ENCODE measurements around the gene PDE6B. TPM values are rescaled to one million over a fixed set of nuclear protein-coding genes. Genes with fewer than 3 reads are reported as not detected.

Gene PDE6B
- total and polyA plus RNA-seq, 4 donors: 1.1 to 4.0 (median 2.1) TPM

DNA sequence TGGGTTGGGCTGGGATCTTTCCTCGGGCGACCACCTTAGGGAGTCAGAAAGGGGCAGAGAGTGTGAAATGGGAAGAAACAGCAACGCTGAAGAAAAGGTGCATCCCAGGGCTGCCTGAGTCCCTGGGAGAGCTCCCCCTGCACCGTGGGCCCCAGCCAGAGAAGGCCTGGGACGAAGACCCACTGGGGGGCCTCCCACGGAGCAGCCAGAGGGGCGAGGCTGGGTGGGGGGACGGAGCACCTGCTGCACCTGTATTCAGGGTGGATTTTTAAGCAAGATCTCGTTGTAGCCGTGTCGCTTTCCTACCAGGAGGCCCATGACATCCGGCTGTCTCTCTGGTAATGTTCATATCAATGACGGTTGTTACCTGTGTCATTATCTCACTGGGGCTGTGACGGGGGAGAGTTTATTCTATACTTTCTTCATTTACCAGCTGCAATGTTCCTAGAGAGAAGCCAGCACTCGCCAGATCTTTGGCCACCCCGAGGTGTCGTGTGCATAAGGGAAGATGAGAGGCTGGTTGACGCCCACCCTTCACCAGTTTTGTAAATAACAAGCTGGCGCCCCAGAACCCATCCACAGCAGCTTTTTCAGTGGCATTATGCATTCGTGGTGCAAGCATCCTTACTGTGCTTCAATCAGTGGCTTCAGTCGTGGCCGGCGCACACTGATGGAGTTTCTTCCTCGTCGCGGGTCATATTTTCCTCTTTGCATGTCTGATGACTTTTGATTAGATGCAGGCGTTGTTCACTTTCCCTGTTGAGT lies 74.6 kb downstream of the PDE6B start:
- DNase-seq (no peak), ATAC-seq (ENCODE audit: low FRiP score) (no peak)
- 79 to 80% methylated on average over 27 of the region's 27 CpGs for WGBS, 2 donors
- intact Hi-C loops (cut with DNase I): loop anchor here in 1 of 2 donors (10.0 kb wide), 1 partner anchor 85 kb away; no protein-coding TSS in a partner anchor
- H3K4me1 ChIP-seq (ENCODE audit: control insufficient read depth in 1 of 2, insufficient read depth in 2 of 2, low read length in 2 of 2): no peaks in the 10 kb centered on the region
- no peaks in the 10 kb centered on the region for H3K9me3 ChIP-seq (ENCODE audit: control insufficient read depth, low read length)
- no peak overlapping the region for H3K27ac ChIP-seq (ENCODE audit: low read depth in 1 of 2, low read length in 2 of 2)
- no peaks in the 10 kb centered on the region for H3K36me3 ChIP-seq (ENCODE audit: control insufficient read depth in 1 of 2, insufficient read depth in 2 of 2, low read length in 1 of 2)
- H3K4me3 ChIP-seq (ENCODE audit: low read length in 2 of 2): no peak overlapping the region
- H3K27me3 ChIP-seq (ENCODE audit: control insufficient read depth in 1 of 2, insufficient read depth in 2 of 2, low read length in 1 of 2): no peaks in the 10 kb centered on the region

DNA sequence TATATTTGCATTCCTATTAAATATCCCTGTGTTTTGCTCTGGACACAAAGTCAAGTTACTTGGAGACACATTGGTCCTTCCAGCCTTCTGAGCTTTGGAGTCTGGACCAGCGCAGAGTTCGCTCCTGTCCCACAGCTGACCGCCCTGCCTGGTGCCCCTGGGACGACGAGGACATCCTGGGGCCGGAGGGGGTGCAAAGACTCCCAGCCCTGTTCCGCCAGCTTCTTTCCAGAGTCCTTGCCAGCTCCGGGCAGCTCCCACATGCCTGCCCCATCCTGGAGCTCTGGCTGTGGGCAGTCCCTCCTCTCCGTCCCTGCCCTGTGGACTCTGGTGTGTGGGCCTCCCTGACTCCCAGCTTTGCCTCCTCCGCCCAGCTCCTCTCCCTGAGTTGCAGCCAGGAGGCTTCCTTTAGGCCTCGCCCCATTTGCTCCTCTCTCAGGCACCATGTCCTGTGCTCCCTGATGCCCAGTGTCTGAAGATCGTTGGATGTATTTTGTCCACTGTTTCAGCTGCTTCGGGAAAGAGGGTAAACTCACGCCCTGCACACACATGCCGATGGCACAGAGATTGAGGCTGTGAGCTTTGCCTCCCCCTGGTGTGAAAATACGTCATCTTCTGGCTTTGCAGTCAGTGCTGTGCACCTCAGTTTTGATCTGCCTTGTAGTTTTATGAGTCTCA lies 75.4 kb downstream of the PDE6B start:
- DNase-seq: no peak
- Histone ChIP-seq H3K27ac (ENCODE audit: low read depth in 1 of 2, low read length in 2 of 2) (no peak overlapping the region), H3K4me3 (ENCODE audit: low read length in 2 of 2) (no peak overlapping the region), H3K36me3 (ENCODE audit: control insufficient read depth in 1 of 2, insufficient read depth in 2 of 2, low read length in 1 of 2) (no peaks in the 10 kb centered on the region), H3K27me3 (ENCODE audit: control insufficient read depth in 1 of 2, insufficient read depth in 2 of 2, low read length in 1 of 2) (no peaks in the 10 kb centered on the region), H3K4me1 (ENCODE audit: control insufficient read depth in 1 of 2, insufficient read depth in 2 of 2, low read length in 2 of 2) (no peaks in the 10 kb centered on the region), H3K9me3 (ENCODE audit: control insufficient read depth, low read length) (no peaks in the 10 kb centered on the region)
- intact Hi-C loops (cut with DNase I): loop anchor here in 1 of 2 donors (10.0 kb wide), 1 partner anchor 84 kb away; no protein-coding TSS in a partner anchor
- WGBS, 2 donors: 65 to 70% methylated on average over 16 of the region's 16 CpGs
- ATAC-seq (ENCODE audit: low FRiP score): no peak

DNA sequence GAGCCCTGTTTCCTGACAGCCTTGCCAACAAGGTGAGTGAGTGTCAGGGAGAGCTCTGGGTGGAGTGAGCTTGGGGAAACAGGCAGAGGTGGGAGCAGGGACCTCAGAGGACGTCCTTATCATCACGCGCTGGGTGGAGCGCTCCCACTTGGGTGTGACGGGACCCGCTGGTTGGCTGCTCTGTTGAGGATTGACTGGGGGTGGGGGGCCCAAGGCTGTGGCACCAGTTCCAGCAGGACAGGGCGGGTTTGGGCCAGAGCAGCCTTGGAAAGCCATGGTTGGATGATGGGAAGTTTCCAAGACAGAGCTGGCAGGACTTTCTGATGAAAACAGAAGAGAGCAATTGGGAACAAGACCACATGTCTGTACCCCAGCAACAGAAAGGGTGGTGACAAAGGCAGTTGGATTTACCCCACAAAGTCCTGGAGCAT lies 77.3 kb downstream of the PDE6B start:
- Histone ChIP-seq H3K9me3 (ENCODE audit: control insufficient read depth, low read length) (no peaks in the 10 kb centered on the region), H3K4me3 (ENCODE audit: low read length in 2 of 2) (no peak overlapping the region), H3K36me3 (ENCODE audit: control insufficient read depth in 1 of 2, insufficient read depth in 2 of 2, low read length in 1 of 2) (no peaks in the 10 kb centered on the region), H3K27ac (ENCODE audit: low read depth in 1 of 2, low read length in 2 of 2) (no peak overlapping the region), H3K4me1 (ENCODE audit: control insufficient read depth in 1 of 2, insufficient read depth in 2 of 2, low read length in 2 of 2) (no peaks in the 10 kb centered on the region), H3K27me3 (ENCODE audit: control insufficient read depth in 1 of 2, insufficient read depth in 2 of 2, low read length in 1 of 2) (no peaks in the 10 kb centered on the region)
- intact Hi-C loops (cut with DNase I): loop anchor here in 1 of 2 donors (10.0 kb wide), 1 partner anchor 82 kb away; no protein-coding TSS in a partner anchor
- no peak for DNase-seq
- no peak for ATAC-seq (ENCODE audit: low FRiP score)
- 81 to 83% methylated on average over 7 of the region's 7 CpGs for WGBS, 2 donors

DNA sequence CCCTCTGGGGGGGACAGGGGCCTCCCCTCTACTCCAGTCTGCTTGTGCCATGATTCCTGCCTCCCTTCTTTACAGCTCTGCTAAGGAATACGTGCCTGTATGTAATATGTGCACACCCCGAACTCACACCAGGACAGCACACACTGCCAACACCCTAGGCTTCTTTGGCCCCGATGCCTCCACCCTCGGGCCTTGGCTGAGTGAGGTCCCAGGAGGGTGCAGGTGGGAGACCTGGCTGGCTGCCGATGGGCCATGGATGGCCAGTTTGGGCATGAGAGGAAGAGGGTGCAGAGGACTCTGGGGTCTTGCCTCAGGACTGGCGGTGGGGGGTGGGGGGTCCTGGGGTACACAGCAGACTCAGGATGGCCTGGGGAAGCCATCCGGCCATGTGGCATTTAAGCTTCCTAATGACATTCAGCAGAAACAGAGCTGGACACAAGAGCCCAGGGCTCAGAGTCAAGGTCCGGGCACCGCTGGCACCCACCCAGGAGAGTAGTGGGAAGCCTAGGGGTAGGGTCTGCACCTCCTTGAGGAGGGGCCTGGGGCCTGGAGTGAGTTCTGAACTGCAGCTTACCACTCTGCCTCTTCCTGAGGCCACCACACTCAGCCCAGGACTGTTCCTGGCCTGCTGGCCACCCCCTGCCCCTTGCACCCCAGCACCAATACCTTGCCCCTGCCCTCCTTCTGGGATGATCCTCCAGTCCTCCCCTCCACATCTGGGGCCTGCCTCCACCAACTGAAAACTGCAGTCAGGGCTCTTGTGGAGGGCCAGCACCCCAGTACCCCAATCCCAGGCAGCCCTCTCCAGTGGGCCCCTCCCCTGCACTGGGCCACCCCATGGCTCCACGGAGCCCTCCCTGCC lies 78.2 kb downstream of the PDE6B start:
- no peaks in the 10 kb centered on the region for H3K4me1 ChIP-seq (ENCODE audit: control insufficient read depth in 1 of 2, insufficient read depth in 2 of 2, low read length in 2 of 2)
- no peak overlapping the region for H3K27ac ChIP-seq (ENCODE audit: low read depth in 1 of 2, low read length in 2 of 2)
- H3K36me3 ChIP-seq (ENCODE audit: control insufficient read depth in 1 of 2, insufficient read depth in 2 of 2, low read length in 1 of 2): no peaks in the 10 kb centered on the region
- DNase-seq (no peak), ATAC-seq (ENCODE audit: low FRiP score) (no peak)
- intact Hi-C loops (cut with DNase I): loop anchor here in 1 of 2 donors (10.0 kb wide), 1 partner anchor 81 kb away; no protein-coding TSS in a partner anchor
- H3K9me3 ChIP-seq (ENCODE audit: control insufficient read depth, low read length): no peaks in the 10 kb centered on the region
- no peaks in the 10 kb centered on the region for H3K27me3 ChIP-seq (ENCODE audit: control insufficient read depth in 1 of 2, insufficient read depth in 2 of 2, low read length in 1 of 2)
- no peak overlapping the region for H3K4me3 ChIP-seq (ENCODE audit: low read length in 2 of 2)
- 78 to 82% methylated on average over 10 of the region's 10 CpGs for WGBS, 2 donors

DNA sequence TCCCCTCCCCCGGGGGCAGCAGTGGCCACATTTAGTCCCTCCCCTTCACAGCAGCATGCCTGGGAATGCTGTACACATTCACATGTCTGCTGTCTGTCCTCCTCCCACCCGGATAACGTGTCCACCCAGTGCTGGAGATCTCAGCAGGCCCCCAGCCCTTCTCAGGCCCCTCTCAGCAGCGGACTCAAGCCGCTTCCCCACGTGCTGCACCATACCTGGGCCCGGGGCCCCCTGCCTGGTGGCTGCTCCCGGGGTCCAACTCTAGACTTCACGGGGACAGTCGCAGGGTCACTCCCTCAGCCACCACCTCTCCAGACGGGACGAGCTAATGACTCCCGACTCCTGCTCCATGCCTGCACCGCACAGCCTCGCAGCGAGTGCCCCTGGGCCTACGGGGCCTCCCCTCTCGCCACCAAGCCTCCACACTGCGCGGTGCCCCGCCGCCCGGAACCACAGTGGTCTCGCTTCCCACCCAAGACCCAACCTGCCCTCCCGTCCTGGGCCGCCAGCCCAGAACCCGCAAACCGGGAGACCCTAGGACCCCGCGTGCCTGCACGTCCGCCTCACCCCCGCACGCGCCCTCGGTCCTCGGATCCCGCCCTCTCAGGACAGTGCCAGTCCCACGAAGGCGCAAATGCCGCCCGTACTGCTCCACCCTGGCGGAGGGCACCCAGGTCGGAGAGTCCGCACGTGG lies 79.0 kb downstream of the PDE6B start:
- Histone ChIP-seq H3K4me1 (ENCODE audit: control insufficient read depth in 1 of 2, insufficient read depth in 2 of 2, low read length in 2 of 2) (no peaks in the 10 kb centered on the region), H3K36me3 (ENCODE audit: control insufficient read depth in 1 of 2, insufficient read depth in 2 of 2, low read length in 1 of 2) (no peaks in the 10 kb centered on the region), H3K27ac (ENCODE audit: low read depth in 1 of 2, low read length in 2 of 2) (no peak overlapping the region), H3K27me3 (ENCODE audit: control insufficient read depth in 1 of 2, insufficient read depth in 2 of 2, low read length in 1 of 2) (no peaks in the 10 kb centered on the region), H3K9me3 (ENCODE audit: control insufficient read depth, low read length) (no peaks in the 10 kb centered on the region), H3K4me3 (ENCODE audit: low read length in 2 of 2) (no peak overlapping the region)
- DNase-seq (peak in 1 of 2 donors; percentile 76), ATAC-seq (ENCODE audit: low FRiP score) (no peak)
- 92 to 93% methylated on average over 45 to 46 of the region's 46 CpGs for WGBS, 2 donors
- intact Hi-C loops (cut with DNase I): loop anchor here in 1 of 2 donors (10.0 kb wide), 1 partner anchor 80 kb away; no protein-coding TSS in a partner anchor

DNA sequence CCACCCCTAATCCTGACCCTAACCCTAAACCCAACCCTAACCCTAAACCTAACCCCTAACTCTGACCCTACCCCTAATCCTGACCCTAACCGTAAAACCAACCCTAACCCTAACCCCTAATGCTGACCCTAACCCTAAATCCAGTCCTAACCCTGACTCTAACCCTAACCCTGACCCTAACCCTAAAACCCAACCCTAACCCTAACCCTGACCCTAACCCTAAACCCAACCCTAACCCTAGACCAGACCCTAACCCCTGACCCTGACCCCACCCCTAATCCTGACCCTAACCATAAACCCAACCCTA lies 79.6 kb downstream of the PDE6B start:
- no peak for ATAC-seq (ENCODE audit: low FRiP score)
- Histone ChIP-seq H3K36me3 (ENCODE audit: control insufficient read depth in 1 of 2, insufficient read depth in 2 of 2, low read length in 1 of 2) (no peaks in the 10 kb centered on the region), H3K27me3 (ENCODE audit: control insufficient read depth in 1 of 2, insufficient read depth in 2 of 2, low read length in 1 of 2) (no peaks in the 10 kb centered on the region), H3K4me3 (ENCODE audit: low read length in 2 of 2) (no peak overlapping the region), H3K27ac (ENCODE audit: low read depth in 1 of 2, low read length in 2 of 2) (no peak overlapping the region), H3K4me1 (ENCODE audit: control insufficient read depth in 1 of 2, insufficient read depth in 2 of 2, low read length in 2 of 2) (no peaks in the 10 kb centered on the region), H3K9me3 (ENCODE audit: control insufficient read depth, low read length) (no peaks in the 10 kb centered on the region)
- WGBS, 2 donors: 95 to 100% methylated on average over 1 of the region's 1 CpG
- intact Hi-C loops (cut with DNase I): loop anchor here in 1 of 2 donors (10.0 kb wide), 1 partner anchor 80 kb away; no protein-coding TSS in a partner anchor
- no peak for DNase-seq

DNA sequence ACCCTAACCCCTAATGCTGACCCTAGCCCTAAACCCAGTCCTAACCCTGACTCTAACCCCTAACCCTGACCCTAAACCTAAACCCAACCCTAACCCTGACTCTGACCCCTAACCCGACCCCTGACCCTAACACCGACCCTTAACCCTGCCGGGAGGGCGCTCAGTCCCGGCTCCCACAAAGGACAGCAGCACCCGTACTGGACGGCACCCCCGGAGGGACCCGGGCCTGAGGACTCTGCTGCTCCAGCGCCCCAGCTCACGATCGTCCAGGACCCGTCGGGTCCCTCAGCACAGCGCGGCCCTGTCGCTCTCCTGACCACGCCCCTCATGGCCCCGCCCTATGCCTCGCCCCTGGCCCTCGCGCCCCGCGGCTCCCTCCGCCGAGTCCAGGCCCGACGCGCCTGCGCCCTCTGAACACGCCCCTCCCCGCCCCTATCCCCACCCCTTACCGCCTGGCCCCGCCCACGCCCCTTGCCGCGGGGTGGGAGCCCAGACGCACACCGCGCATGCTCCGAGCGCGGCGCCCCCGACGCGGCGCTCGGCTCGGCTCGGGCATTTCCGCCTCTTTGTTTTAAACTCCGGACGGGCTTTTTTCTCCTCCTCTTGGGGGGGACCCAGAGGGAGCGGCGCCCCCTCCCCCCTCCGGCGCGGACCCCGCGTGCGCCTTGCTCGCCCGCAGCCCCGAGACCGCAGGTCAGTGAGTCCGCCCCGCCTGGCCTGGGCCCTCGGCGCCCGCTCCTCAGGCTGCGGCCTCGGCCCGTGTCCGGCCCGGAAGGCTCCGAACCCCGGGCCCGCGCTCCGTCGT lies 80.1 kb downstream of the PDE6B start, which contains the start of gene PCGF3:
PCGF3 (plus strand) TSS at position 555 of the 805 bp plus-strand sequence. CDS start 27,849 bp downstream, outside the sequence.
- 2 to 3% methylated on average over 77 to 82 of the region's 82 CpGs for WGBS, 2 donors
- intact Hi-C loops (cut with DNase I): loop anchor here in 1 of 2 donors (10.0 kb wide), 1 partner anchor 79 kb away; no protein-coding TSS in a partner anchor
- Histone ChIP-seq H3K4me3 (ENCODE audit: low read length in 2 of 2) (peak within 1 kb of the TSS; percentile 74 to 86), H3K4me1 (ENCODE audit: control insufficient read depth in 1 of 2, insufficient read depth in 2 of 2, low read length in 2 of 2) (no peaks in the 10 kb centered on the region), H3K9me3 (ENCODE audit: control insufficient read depth, low read length) (no peaks in the 10 kb centered on the region), H3K36me3 (ENCODE audit: control insufficient read depth in 1 of 2, insufficient read depth in 2 of 2, low read length in 1 of 2) (no peaks in the 10 kb centered on the region), H3K27me3 (ENCODE audit: control insufficient read depth in 1 of 2, insufficient read depth in 2 of 2, low read length in 1 of 2) (no peaks in the 10 kb centered on the region), H3K27ac (ENCODE audit: low read depth in 1 of 2, low read length in 2 of 2) (no peak within 1 kb of the TSS)
- ATAC-seq (ENCODE audit: low FRiP score) (peak; percentile 97), DNase-seq (peak; percentile 98 to 100)
